ENCODE results near the gene KCNMA1.

Gene KCNMA1

GRCh38 chr10:77633376-77633775, 4.2 kb downstream of the KCNMA1 start:
- H3K4me3 ChIP-seq (ENCODE audit: low read depth, low read length), result no peak overlapping the region
- TF ChIP-seq, protein P1, sequence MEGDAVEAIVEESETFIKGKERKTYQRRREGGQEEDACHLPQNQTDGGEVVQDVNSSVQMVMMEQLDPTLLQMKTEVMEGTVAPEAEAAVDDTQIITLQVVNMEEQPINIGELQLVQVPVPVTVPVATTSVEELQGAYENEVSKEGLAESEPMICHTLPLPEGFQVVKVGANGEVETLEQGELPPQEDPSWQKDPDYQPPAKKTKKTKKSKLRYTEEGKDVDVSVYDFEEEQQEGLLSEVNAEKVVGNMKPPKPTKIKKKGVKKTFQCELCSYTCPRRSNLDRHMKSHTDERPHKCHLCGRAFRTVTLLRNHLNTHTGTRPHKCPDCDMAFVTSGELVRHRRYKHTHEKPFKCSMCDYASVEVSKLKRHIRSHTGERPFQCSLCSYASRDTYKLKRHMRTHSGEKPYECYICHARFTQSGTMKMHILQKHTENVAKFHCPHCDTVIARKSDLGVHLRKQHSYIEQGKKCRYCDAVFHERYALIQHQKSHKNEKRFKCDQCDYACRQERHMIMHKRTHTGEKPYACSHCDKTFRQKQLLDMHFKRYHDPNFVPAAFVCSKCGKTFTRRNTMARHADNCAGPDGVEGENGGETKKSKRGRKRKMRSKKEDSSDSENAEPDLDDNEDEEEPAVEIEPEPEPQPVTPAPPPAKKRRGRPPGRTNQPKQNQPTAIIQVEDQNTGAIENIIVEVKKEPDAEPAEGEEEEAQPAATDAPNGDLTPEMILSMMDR (IDR thresholded peaks at IDR 0.05; ENCODE audit: insufficient read depth, low read depth, low read length, missing control alignments), result no peak
- no peak for DNase-seq (ENCODE audit: low read depth)

- TF ChIP-seq, protein P1 (IDR thresholded peaks at IDR 0.05; ENCODE audit: insufficient read depth, low read depth, low read length, missing control alignments), result no peak
- no peak for DNase-seq (ENCODE audit: low read depth)
- no peak overlapping the region for H3K4me3 ChIP-seq (ENCODE audit: low read depth, low read length)
These were observed 6.4 kb downstream of the KCNMA1 start for GRCh38 chr10:77631241-77631640.

- no peak for DNase-seq (ENCODE audit: low read depth)
- TF ChIP-seq, protein P1 (IDR thresholded peaks at IDR 0.05; ENCODE audit: insufficient read depth, low read depth, low read length, missing control alignments), result no peak
- no peak overlapping the region for H3K4me3 ChIP-seq (ENCODE audit: low read depth, low read length)
These were observed 7.1 kb downstream of the KCNMA1 start for GRCh38 chr10:77630507-77630848.

- H3K4me3 ChIP-seq (ENCODE audit: low read depth, low read length), result no peak overlapping the region
- no peak for DNase-seq (ENCODE audit: low read depth)
- TF ChIP-seq, protein P1 (IDR thresholded peaks at IDR 0.05; ENCODE audit: insufficient read depth, low read depth, low read length, missing control alignments), result no peak
These were observed 7.7 kb downstream of the KCNMA1 start for GRCh38 chr10:77629775-77630506.

- TF ChIP-seq, protein P1 (IDR thresholded peaks at IDR 0.05; ENCODE audit: insufficient read depth, low read depth, low read length, missing control alignments), result no peak
- no peak overlapping the region for H3K4me3 ChIP-seq (ENCODE audit: low read depth, low read length)
- no peak for DNase-seq (ENCODE audit: low read depth)
These were observed 8.5 kb downstream of the KCNMA1 start for GRCh38 chr10:77628906-77629730.

DNA sequence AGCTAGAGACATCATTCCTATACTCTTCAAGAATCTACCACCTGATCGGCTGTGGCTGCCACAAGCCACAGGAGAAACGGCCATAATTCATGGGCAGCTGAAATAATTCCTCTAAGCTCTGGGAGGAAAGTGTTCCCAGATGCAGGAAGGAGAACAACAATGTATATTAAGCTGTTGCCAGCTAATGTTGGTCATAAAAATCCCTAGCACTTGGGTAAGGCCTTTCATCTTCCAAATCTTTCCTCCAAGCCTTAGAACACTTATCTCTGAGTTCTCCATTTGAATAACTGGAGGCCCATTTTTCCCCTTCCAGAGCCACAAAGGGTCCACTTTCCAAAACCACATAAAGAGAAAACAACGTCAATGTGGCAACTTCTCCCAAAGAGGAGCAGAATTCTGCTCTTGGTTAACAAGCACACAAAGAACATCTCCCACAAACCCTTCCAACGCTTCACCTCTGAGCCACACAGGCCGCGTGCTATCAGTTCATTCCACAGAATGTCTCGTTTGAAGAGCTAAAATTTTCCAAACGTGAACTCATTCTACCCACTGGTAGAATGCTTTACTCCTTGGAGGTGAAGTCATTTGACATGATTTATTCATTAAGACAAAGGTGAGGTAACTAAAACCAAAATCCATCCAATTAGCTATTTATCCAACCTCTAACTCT, 11.2 kb downstream of the KCNMA1 start:
- DNase-seq (ENCODE audit: low read depth), result no peak
- H3K4me3 ChIP-seq (ENCODE audit: low read depth, low read length), result no peak overlapping the region
- TF ChIP-seq, protein P1 (IDR thresholded peaks at IDR 0.05; ENCODE audit: insufficient read depth, low read depth, low read length, missing control alignments), result no peak

Measured in GM12865 (cell line).